NCI-H187 treated with DMSO at 0.1 percent for 48 hours (cell line): ENCODE measurements around the gene ATXN2.
"Not testable (repeated sequence)": the region's sequence is repeated elsewhere in the genome, so short reads cannot be mapped to it uniquely, and the experiment has no call there.

Experiments
- DNase-seq: peaks from one replicate; lab custom pipeline; 2025; lab: John Stamatoyannopoulos, UW

Gene ATXN2

GRCh38 chr12:111570084-111570961 is 28.8 kb downstream of the ATXN2 start:
- DNase-seq: no peak

GRCh38 chr12:111569363-111570083 is 29.6 kb downstream of the ATXN2 start:
- DNase-seq: no peak

GRCh38 chr12:111560844-111561243 is 38.3 kb downstream of the ATXN2 start:
- not testable (repeated sequence) for DNase-seq

GRCh38 chr12:111558107-111558376 is 41.1 kb downstream of the ATXN2 start:
- no peak for DNase-seq

- DNase-seq: no peak
These were observed 41.6 kb downstream of the ATXN2 start for GRCh38 chr12:111557271-111558106.

GRCh38 chr12:111556676-111557075 is 42.4 kb downstream of the ATXN2 start:
- DNase-seq: no peak

GRCh38 chr12:111555313-111555712 is 43.8 kb downstream of the ATXN2 start:
- not testable (repeated sequence) for DNase-seq

GRCh38 chr12:111546758-111547383 is 52.2 kb downstream of the ATXN2 start:
- no peak for DNase-seq

- no peak for DNase-seq
These were observed 52.9 kb downstream of the ATXN2 start for GRCh38 chr12:111546171-111546570.

- DNase-seq: no peak
These were observed 55.1 kb downstream of the ATXN2 start for GRCh38 chr12:111544032-111544431.

- no peak for DNase-seq
These were observed 66.4 kb downstream of the ATXN2 start for GRCh38 chr12:111532751-111533150.

GRCh38 chr12:111529424-111530368 is 69.4 kb downstream of the ATXN2 start:
- DNase-seq: no peak

- DNase-seq: no peak
These were observed 75.4 kb downstream of the ATXN2 start for GRCh38 chr12:111523587-111524167.

GRCh38 chr12:111521801-111522200 is 77.3 kb downstream of the ATXN2 start:
- no peak for DNase-seq

- no peak for DNase-seq
These were observed 79.2 kb downstream of the ATXN2 start for GRCh38 chr12:111519937-111520336.

GRCh38 chr12:111519083-111519482 is 80.0 kb downstream of the ATXN2 start:
- no peak for DNase-seq

- not testable (repeated sequence) for DNase-seq
These were observed 91.4 kb downstream of the ATXN2 start for GRCh38 chr12:111507719-111508118.

- DNase-seq: not testable (repeated sequence)
These were observed 91.9 kb downstream of the ATXN2 start for GRCh38 chr12:111507258-111507657.

GRCh38 chr12:111506260-111506659 is 92.9 kb downstream of the ATXN2 start:
- DNase-seq: no peak

GRCh38 chr12:111505601-111506036 is 93.5 kb downstream of the ATXN2 start:
- DNase-seq: no peak
